Stimulated activated CD4-positive, alpha-beta T cell treated with anti-CD3 and anti-CD28 coated beads, Interleukin-2, amount 100 ng/mL, for 24 hours (primary cell): ENCODE results near the gene SLC26A5.

ENCODE experiments used
- DNase-seq, 2 donors: peaks; one replicate each; pipeline ENCODE4 v3.0.0-alpha.2; 2020

Gene SLC26A5

DNA sequence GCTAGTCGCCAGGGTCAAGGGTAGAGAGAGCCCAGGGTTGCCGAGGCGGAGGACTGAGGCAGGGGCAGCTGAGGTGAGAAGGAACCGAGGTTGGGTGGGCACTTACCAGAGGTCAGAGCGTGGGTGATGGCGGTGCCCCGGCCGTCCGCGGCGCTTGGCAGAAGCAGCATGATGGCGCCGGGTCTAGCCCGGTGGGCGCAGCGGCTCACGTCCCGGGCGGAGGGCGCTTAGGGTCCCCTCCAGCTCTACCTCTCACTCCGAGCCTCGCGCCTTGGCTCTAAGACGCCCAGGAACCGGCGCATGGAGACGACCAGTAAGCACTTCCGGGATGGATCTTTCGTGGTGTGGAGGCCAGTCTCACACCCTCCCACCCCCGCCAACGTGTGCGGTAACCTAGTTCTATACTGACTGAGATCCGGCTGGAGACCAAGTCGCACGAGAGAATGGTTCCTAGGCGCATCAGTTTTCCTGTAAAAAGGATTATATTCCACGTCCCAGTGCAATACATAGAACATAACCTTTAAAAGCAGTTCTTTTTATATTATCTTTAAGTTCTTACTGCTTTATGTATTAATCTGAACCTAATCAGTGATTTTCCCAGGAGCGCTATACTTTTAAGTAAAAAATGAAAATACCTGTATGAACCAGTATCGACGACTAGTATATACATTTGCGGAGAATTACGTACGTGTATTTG is 101.4 kb downstream of the SLC26A5 start, which contains the start of gene DNAJC2:
DNAJC2 (minus strand) TSS at position 315 of the 697 bp plus-strand sequence; CDS start at position 170, 145 bp downstream.
- peak; percentile 85 to 87 for DNase-seq

DNA sequence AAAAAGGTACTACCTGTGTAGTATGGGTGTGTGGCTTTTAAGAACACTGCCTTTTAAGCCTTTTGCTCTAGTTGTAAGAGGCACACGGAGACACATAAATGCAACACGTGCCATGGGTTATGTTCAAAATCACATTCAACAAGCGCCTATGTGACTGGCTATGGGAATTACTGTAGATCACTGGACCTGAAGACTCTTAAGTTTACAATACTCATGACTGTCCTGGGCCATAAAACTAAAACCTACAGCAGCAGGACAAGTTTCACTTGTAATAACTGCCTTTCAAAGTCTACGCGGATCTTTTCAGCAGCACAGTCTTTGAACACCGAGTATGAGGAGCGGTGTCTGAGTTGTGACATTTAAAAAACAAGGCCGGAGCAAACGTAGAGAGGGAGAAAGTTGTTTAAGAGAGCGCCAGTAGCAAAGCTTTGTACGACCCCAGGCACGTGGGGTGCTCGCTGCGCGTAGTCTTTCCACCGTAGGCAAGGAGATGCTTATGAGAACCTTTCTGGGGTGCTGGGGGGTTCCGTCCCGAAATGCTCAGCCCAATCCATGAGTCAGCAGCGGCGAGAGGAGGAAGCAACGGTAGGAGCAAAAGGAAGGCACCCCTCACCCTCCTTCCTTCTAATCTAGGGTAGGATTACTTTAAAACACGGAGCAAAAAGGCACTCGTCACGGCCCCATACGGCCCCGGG is 102.1 kb downstream of the SLC26A5 start:
- peak; percentile 42 to 48 for DNase-seq

GRCh38 chr7:103343332-103343731 is 102.7 kb downstream of the SLC26A5 start:
- no peak for DNase-seq

DNA sequence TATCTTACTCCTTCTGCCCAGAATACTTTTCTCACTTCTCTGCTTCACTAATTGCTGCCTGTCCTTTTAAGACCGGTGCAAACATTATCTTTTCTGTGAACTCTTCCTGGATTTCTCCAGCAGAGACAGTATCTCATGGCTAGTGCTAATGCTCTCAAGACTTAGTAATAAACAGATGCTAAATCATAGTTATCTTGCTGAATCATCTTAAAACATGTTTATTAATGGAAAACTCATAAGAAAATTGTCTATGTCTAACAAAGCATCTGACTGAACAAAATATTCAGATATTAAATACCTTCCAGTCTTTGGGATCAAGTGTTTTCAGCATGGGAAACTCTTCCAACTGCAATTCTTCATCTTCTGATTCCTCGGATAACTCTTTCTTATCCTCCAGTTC is 104.5 kb downstream of the SLC26A5 start:
- no peak for DNase-seq

GRCh38 chr7:103338864-103339263 is 107.1 kb downstream of the SLC26A5 start:
- DNase-seq, result no peak

DNA sequence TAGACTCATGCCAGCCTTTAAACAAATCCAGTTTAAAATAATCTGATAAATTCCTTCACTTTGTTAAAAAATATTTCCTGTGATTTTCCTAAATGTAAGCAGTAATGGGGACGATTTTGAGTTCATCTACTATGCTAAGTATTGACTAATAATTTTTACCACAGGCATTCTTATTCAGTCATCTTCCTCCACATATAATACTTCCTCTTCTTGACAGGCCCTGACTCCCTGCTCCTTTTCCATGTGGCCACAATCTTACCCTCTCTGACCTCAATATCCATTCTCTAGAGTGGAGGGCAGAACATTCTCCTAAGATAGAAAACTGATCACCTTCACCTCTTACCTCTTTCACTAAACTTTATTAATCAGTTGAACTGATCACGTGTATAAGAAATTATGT is 109.2 kb downstream of the SLC26A5 start:
- no peak for DNase-seq

DNA sequence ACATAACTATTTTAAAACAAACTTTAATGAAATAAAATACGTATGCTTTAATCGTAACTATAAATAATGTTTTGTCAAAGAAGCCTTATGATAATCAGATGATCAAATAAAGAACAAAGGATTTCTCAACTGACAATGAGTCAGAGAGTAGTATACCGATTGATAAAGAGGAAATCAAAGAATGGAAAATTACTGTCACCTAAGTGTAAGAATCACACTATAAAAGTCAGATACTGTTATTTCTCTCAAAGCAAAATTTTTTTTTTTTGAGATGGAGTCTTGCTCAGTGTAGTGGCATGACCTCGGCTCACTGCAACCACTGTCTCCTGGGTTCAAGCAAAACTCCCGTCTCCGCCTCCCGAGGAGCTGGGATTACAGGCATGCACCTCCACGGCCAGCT is 120.3 kb downstream of the SLC26A5 start:
- no peak for DNase-seq
